PC-9 (cell line): Measurements from ENCODE around the gene CORIN.
"Not testable (repeated sequence)": the region's sequence is repeated elsewhere in the genome, so short reads cannot be mapped to it uniquely, and the experiment has no call there.

Source experiments
- CTCF ChIP-seq: fragments of 200-600 bp; sonication (generic); conservative IDR thresholded peaks from 2 replicates; pipeline ENCODE4 v1.6.1; 2017; ENCODE audit warnings: mixed run types, antibody characterized with exemption, mild to moderate bottlenecking, moderate library complexity
- EZH2 ChIP-seq: fragments of 200-600 bp; sonication (generic); IDR thresholded peaks from 2 replicates; pipeline ENCODE4 v1.8.0; 2017; ENCODE audit warnings: antibody characterized with exemption, low read depth

GRCh38 chr4:47550357-47550756, 287.5 kb downstream of the CORIN start:
- TF ChIP-seq CTCF, EZH2: not testable (repeated sequence)
